CD4-positive, alpha-beta memory T cell (primary cell): ENCODE measurements around the gene GPAT3. TPM values are rescaled to one million over a fixed set of nuclear protein-coding genes. Genes with fewer than 3 reads are reported as not detected.

ENCODE experiments used
- CTCF ChIA-PET: fragments of 350-600 bp; sonication (Branson Sonifier 250); formaldehyde crosslinking; loops from one replicate; lab custom pipeline; 2021; ENCODE audit warnings: inconsistent platforms; ENCODE audit not compliant: partially characterized antibody; lab: Charles Lee
- POLR2A ChIA-PET: fragments of 350-600 bp; sonication (Branson Sonifier 250); formaldehyde crosslinking; loops from one replicate; lab custom pipeline; 2021; ENCODE audit not compliant: partially characterized antibody; lab: Charles Lee
- DNase-seq, 5 donors: peaks; one replicate each; pipeline versions ENCODE4 v3.0.0 to v3.0.0-alpha.2; 2020 to 2022; ENCODE audit warnings: mixed read lengths in 1 of 5
- H3K27ac ChIP-seq: one replicate; pipeline ENCODE4 v1.7.0; 2013; ENCODE audit warnings: low read depth, low read length
- H3K27me3 ChIP-seq: 2 replicates; pipeline ENCODE4 v1.7.0; 2013; ENCODE audit warnings: mild to moderate bottlenecking, low read length, moderate library complexity; ENCODE audit not compliant: insufficient read depth
- H3K36me3 ChIP-seq: 2 replicates; pipeline ENCODE4 v1.7.0; 2013; ENCODE audit warnings: mild to moderate bottlenecking, low read length, moderate library complexity; ENCODE audit not compliant: insufficient read depth
- H3K4me1 ChIP-seq: 2 replicates; pipeline ENCODE4 v1.7.0; 2013; ENCODE audit warnings: mild to moderate bottlenecking, low read length, moderate library complexity; ENCODE audit not compliant: insufficient read depth
- H3K4me3 ChIP-seq, 2 donors: one replicate each; pipeline ENCODE4 v1.7.0; 2013; ENCODE audit warnings: low read length in 2 of 2, mild to moderate bottlenecking in 1 of 2
- H3K9me3 ChIP-seq, 2 donors: one replicate each; pipeline ENCODE4 v1.7.0; 2013; ENCODE audit warnings: low read length in 2 of 2, control low read depth in 1 of 2; ENCODE audit not compliant: control insufficient read depth in 1 of 2
- H3K27ac Mint-ChIP-seq, 7 donors: one replicate each; pipeline ENCODE4 v1.8.0; 2020 to 2021; ENCODE audit warnings: mixed read lengths in 7 of 7, mild to moderate bottlenecking in 6 of 7, inconsistent platforms in 3 of 7, moderate library complexity in 3 of 7
- H3K27me3 Mint-ChIP-seq, 2 donors: one replicate each; pipeline ENCODE4 v1.8.0; 2020 to 2021; ENCODE audit warnings: mixed read lengths in 2 of 2
- H3K36me3 Mint-ChIP-seq, 2 donors: one replicate each; pipeline ENCODE4 v1.8.0; 2020 to 2021; ENCODE audit warnings: mixed read lengths in 2 of 2, inconsistent platforms in 1 of 2, mild to moderate bottlenecking in 1 of 2
- H3K4me1 Mint-ChIP-seq, 4 donors: one replicate each; pipeline ENCODE4 v1.8.0; 2020 to 2021; ENCODE audit warnings: mixed read lengths in 4 of 4, mild to moderate bottlenecking in 1 of 4
- H3K4me3 Mint-ChIP-seq, 8 donors: one replicate each; pipeline ENCODE4 v1.8.0; 2020 to 2021; ENCODE audit warnings: mixed read lengths in 8 of 8, mild to moderate bottlenecking in 7 of 8, moderate library complexity in 6 of 8, inconsistent platforms in 3 of 8
- H3K9me3 Mint-ChIP-seq, 8 donors: one replicate each; pipeline ENCODE4 v1.8.0; 2020 to 2021; ENCODE audit warnings: mixed read lengths in 8 of 8, mild to moderate bottlenecking in 5 of 8, inconsistent platforms in 3 of 8, moderate library complexity in 1 of 8
- intact Hi-C: fragments of 100-400 bp; cut with micrococcal nuclease; formaldehyde crosslinking; loops from one replicate; pipeline ENCODE4 v1.15.1; 2023
- polyA plus RNA-seq, 2 donors: library from polyadenylated mRNA; unstranded; fragments of 300-500 nt; fragmentation: Illumina TruSeq; gene quantifications; one replicate each; pipeline ENCODE4 v1.2.3, GENCODE V29; 2021
- total RNA-seq, 2 experiments: library from RNA; stranded (reverse); gene quantifications; one replicate each; pipeline ENCODE4 v1.2.3, GENCODE V29; 2021

The GPAT3 gene
- total and polyA plus RNA-seq, 4 experiments from 2014 or later = 7.8 to 13.4 (median 10.2) TPM

DNA sequence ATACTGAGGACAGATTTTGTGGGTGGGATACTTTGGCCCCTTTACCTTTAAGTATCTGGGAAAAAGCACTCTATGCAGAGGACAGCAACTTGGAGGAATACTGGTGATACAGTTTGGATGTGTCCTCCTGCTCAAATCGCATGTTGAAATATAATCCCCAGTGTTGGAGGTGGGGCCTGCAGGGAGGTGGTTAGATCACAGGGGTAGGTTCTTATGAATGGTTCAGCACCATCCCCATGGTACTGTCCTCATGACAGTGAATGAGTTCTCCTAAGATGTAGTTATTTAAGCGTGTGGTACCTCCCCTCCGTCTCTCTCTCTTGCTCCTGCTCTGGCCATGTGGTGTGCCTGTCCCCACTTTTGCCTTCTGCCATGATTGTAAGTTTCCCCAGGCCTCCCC is 24.6 kb downstream of the GPAT3 start:
- Mint-ChIP-seq H3K9me3 (no peaks in the 10 kb centered on the region), H3K4me1 (peaks cover 1 to 15% (median 13%) of the 10 kb centered on the region in 4 donors), H3K27ac (peak overlapping the region in 3 of 7 donors; percentile 13 to 24 (median 14)), H3K27me3 (no peaks in the 10 kb centered on the region), H3K4me3 (no peak overlapping the region), H3K36me3 (peaks cover 0 to under 1% of the 10 kb centered on the region in 2 donors)
- Histone ChIP-seq H3K27ac (no peak overlapping the region), H3K4me3 (no peak overlapping the region), H3K4me1 (no peaks in the 10 kb centered on the region), H3K36me3 (no peaks in the 10 kb centered on the region), H3K27me3 (no peaks in the 10 kb centered on the region), H3K9me3 (no peaks in the 10 kb centered on the region)
- intact Hi-C loops = no loop called here
- ChIA-PET POLR2A (no interaction called here), CTCF (no interaction called here)
- no peak for DNase-seq

DNA sequence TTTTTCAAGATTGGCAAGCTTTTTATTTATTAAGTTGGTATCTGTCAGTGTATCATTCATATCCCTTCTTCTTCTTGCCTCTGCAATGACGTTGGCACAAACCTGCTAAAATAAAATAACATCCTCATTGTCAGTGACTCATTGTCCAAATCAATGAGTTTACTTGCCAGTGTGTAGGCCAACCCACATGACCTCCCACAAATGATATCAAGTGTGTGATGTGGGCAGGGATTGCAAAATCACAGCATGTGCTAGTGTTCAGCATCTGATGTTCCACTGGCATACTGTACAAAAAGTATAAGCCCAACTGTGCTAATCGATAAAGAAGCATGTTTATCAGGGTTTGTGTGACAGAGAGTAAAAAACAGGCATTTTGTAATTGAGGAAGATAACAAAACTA is 25.5 kb downstream of the GPAT3 start:
- POLR2A ChIA-PET = no interaction called here
- peak in 2 of 5 donors; percentile 8 to 49 for DNase-seq

DNA sequence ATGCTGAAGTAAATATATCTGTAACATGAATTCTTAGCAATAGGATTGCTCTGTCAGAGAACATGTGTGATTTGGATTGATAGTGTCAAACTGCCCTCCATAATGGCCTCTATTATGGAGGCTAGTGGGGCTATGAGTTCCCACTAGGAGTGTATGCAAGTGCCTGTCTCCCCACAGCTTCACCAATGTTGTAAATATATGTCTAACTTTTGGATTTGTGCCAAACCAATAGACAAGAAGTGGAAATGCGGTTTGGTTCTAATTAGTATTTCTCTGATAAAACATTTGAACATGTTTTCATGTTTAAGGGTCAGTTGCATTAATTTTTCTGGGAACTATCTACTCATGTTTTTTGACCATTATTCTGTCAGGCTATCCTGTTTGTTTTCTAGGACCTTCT is 28.1 kb downstream of the GPAT3 start:
- Mint-ChIP-seq H3K4me1 (peaks cover 0 to 9% (median 4%) of the 10 kb centered on the region in 4 donors), H3K4me3 (no peak overlapping the region), H3K27ac (no peak overlapping the region), H3K9me3 (no peaks in the 10 kb centered on the region), H3K36me3 (peaks cover 0 to 8% of the 10 kb centered on the region in 2 donors), H3K27me3 (no peaks in the 10 kb centered on the region)
- ChIA-PET CTCF (interaction anchor here (0.8 kb wide), 1 partner anchor 80 kb away, joined by 3 read pairs; no protein-coding TSS in a partner anchor), POLR2A (no interaction called here)
- Histone ChIP-seq H3K27ac (no peak overlapping the region), H3K4me3 (no peak overlapping the region), H3K4me1 (no peaks in the 10 kb centered on the region), H3K36me3 (no peaks in the 10 kb centered on the region), H3K9me3 (no peaks in the 10 kb centered on the region), H3K27me3 (no peaks in the 10 kb centered on the region)
- intact Hi-C loops = no loop called here
- DNase-seq = no peak

More for the DNA sequence above, 25.5 kb downstream of the GPAT3 start:
- Mint-ChIP-seq H3K27me3 (no peaks in the 10 kb centered on the region), H3K36me3 (peaks cover 0 to 5% of the 10 kb centered on the region in 2 donors), H3K4me1 (peaks cover 1 to 15% (median 13%) of the 10 kb centered on the region in 4 donors), H3K9me3 (no peaks in the 10 kb centered on the region), H3K27ac (peak overlapping the region in 1 of 7 donors; percentile 41), H3K4me3 (no peak overlapping the region)
- no peaks in the 10 kb centered on the region for H3K27me3 ChIP-seq
- no peaks in the 10 kb centered on the region for H3K36me3 ChIP-seq
- intact Hi-C loops = no loop called here
- H3K4me1 ChIP-seq = no peaks in the 10 kb centered on the region
- no peaks in the 10 kb centered on the region for H3K9me3 ChIP-seq
- CTCF ChIA-PET = no interaction called here
- H3K27ac ChIP-seq = no peak overlapping the region
- H3K4me3 ChIP-seq = no peak overlapping the region

DNA sequence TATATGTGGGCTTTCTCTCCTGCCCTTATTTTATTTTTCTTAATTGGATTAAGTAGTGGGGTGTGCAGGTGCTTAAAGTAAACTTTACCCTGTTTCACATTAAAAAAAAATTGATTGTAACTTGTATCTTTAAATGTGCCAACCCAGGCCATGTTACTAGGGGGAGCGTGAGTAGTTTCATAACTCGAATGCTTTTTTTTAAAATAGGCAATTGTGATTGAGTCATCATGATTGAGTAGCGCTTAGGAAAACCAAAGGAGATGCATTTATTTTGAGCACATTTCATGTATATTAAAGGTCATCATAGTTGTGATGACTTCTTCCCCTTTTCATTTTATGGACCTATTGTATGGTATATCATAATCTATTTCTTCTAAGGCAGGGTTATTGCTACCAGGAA is 32.2 kb downstream of the GPAT3 start:
- Mint-ChIP-seq H3K9me3 (no peaks in the 10 kb centered on the region), H3K36me3 (peaks cover 0 to 8% of the 10 kb centered on the region in 2 donors), H3K27me3 (no peaks in the 10 kb centered on the region), H3K4me3 (no peak overlapping the region), H3K4me1 (no peaks in the 10 kb centered on the region), H3K27ac (no peak overlapping the region)
- Histone ChIP-seq H3K4me3 (no peak overlapping the region), H3K4me1 (no peaks in the 10 kb centered on the region), H3K9me3 (no peaks in the 10 kb centered on the region), H3K27me3 (no peaks in the 10 kb centered on the region), H3K27ac (no peak overlapping the region), H3K36me3 (no peaks in the 10 kb centered on the region)
- intact Hi-C loops = no loop called here
- ChIA-PET CTCF (no interaction called here), POLR2A (no interaction called here)
- no peak for DNase-seq

DNA sequence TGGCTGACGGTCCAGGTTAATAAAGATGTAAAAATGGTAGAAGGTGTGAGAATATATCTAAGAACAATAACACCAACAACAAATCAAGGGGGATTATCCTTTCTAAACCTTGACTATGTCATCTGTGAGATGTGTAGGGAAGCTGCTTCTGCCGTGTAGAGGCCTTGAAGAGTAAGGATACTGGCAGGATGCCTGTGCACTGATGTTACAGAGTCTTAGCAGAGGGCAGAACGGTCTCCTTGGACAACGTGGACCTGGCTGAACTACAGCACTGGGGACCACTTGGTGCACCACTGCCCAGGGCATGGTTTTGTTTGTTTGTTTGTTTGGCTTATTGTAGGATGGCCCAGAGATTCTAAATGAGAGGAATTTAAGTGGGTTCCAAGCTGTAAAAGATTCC is 33.5 kb downstream of the GPAT3 start:
- Mint-ChIP-seq H3K36me3 (peaks cover 0 to 8% of the 10 kb centered on the region in 2 donors), H3K27ac (no peak overlapping the region), H3K9me3 (no peaks in the 10 kb centered on the region), H3K4me3 (no peak overlapping the region), H3K27me3 (no peaks in the 10 kb centered on the region), H3K4me1 (peaks cover 0 to 4% (median 0%) of the 10 kb centered on the region in 4 donors)
- no peaks in the 10 kb centered on the region for H3K4me1 ChIP-seq
- intact Hi-C loops = no loop called here
- H3K27me3 ChIP-seq = no peaks in the 10 kb centered on the region
- H3K4me3 ChIP-seq = no peak overlapping the region
- no peaks in the 10 kb centered on the region for H3K36me3 ChIP-seq
- no peak overlapping the region for H3K27ac ChIP-seq
- H3K9me3 ChIP-seq = no peaks in the 10 kb centered on the region
- DNase-seq = no peak
- POLR2A ChIA-PET = no interaction called here
- CTCF ChIA-PET = no interaction called here

DNA sequence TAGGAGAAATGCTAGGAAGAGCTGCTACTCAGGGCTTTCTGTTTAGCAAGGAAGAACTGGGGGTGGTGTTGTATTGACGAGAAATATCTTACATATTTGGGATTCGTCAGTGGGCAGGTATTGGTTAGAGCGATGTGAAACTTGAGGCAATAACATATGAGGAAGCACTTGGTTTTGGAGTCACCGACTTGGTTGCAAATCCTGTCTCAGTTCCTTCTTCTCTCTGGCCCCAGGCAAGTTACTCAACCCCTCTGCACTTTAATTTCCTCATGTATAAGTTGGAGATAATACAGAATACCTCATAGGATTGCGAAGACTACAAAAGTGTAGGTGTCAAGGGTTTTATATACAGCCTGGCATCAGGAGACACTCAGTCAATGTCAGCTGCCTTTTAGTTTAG is 34.1 kb downstream of the GPAT3 start:
- ChIA-PET POLR2A (no interaction called here), CTCF (interaction anchor here (0.6 kb wide), 1 partner anchor 716 kb away, joined by 3 read pairs; no protein-coding TSS in a partner anchor)
- Histone ChIP-seq H3K9me3 (no peaks in the 10 kb centered on the region), H3K27ac (no peak overlapping the region), H3K27me3 (no peaks in the 10 kb centered on the region), H3K36me3 (no peaks in the 10 kb centered on the region), H3K4me1 (no peaks in the 10 kb centered on the region), H3K4me3 (no peak overlapping the region)
- no peak for DNase-seq
- peaks cover 0 to 8% of the 10 kb centered on the region in 2 donors for H3K36me3 Mint-ChIP-seq
- H3K4me1 Mint-ChIP-seq = peaks cover 0 to 4% (median 0%) of the 10 kb centered on the region in 4 donors
- no peak overlapping the region for H3K4me3 Mint-ChIP-seq
- H3K9me3 Mint-ChIP-seq = no peaks in the 10 kb centered on the region
- no peak overlapping the region for H3K27ac Mint-ChIP-seq
- no peaks in the 10 kb centered on the region for H3K27me3 Mint-ChIP-seq
- intact Hi-C loops = no loop called here

DNA sequence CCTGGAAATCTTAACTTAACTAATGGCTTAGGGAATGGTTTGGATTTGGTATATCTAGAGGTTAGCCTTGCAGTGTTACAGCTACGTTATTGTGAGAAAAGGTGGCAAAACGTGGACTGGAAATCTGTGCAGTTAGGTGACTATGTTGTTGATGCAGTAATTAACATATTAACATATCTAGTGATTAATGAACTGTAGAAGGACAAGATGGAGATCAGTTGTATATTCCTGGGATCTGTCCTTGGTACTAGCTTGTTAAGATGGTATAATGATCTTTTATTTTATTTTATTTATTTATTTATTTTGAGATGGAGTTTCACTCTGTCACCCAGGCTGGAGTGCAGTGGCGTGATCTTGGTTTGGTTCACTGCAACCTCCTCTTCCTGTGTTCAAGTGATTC is 36.9 kb downstream of the GPAT3 start:
- CTCF ChIA-PET = no interaction called here
- no peaks in the 10 kb centered on the region for H3K27me3 ChIP-seq
- no peak overlapping the region for H3K27ac ChIP-seq

More for the DNA sequence above, 36.9 kb downstream of the GPAT3 start:
- H3K4me3 ChIP-seq = no peak overlapping the region
- intact Hi-C loops = no loop called here
- no peaks in the 10 kb centered on the region for H3K4me1 ChIP-seq
- Mint-ChIP-seq H3K36me3 (peaks cover 0 to 4% of the 10 kb centered on the region in 2 donors), H3K27ac (no peak overlapping the region), H3K27me3 (no peaks in the 10 kb centered on the region), H3K4me1 (peaks cover 0 to 4% (median 0%) of the 10 kb centered on the region in 4 donors), H3K4me3 (no peak overlapping the region), H3K9me3 (no peaks in the 10 kb centered on the region)
- POLR2A ChIA-PET = no interaction called here
- H3K9me3 ChIP-seq = no peaks in the 10 kb centered on the region
- DNase-seq = no peak
- H3K36me3 ChIP-seq = no peaks in the 10 kb centered on the region
